NCI-H1092 (cell line): ENCODE results near the gene DOHH.

Experiments used
- DNase-seq: peaks from one replicate; lab custom pipeline; 2025; lab: John Stamatoyannopoulos, UW

Gene DOHH

DNA sequence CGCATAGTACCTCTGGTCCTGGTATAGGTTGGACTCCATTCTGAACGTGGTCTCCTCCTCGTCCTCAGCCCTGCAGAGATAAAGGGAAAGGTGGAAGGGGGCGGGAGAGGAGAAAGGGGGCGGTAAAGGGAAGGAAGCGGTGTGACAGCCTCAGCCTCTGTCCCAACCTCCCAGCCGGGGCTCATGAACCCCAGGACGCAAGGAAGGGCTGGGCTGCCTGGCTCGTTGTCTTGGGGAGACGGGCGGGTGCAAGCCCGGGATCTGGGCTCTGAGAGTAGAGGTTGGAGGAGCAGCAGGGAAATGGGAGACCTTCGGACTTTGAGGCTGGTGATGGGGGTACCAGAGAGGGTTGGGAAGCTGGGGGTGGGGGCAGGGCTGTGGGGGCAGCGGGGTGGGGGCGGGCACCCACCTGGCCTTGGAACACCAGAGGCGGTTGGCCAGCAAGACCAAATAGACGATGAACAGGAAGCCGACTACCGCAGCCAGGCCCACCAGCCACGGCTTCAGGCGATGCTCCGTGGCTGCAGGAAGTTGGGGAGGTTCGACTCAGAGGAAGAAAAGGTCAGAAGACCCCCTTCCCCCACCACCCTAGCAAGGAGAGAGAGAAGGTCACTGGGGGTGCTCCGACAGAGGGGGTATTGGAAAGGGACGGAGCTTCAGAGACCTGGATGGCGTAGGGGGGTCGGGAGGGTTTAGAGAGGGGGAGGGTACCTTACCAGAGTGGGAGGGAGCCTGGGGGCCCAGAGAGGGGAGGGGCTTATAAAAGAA is 21.9 kb downstream of the DOHH start:
- no peak for DNase-seq

DNA sequence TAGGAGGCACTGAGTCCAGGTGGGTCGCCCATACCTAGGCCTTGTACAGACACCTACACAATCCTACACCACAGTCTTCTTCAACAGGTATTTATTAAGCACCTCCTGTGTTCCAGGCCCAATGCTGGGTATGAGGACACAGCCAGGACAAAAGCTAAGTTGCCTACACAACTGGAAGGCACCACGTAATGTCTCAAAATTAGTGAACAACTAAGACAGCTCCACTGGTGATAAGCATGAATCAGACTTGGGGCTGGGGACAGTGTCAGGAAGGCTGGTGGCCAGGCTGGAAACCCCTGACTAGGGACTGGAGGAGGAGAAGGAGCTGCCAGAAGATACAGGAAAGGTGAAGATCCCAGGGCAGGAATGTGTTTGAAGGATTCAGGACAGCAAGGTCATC is 22.5 kb downstream of the DOHH start:
- DNase-seq: no peak

DNA sequence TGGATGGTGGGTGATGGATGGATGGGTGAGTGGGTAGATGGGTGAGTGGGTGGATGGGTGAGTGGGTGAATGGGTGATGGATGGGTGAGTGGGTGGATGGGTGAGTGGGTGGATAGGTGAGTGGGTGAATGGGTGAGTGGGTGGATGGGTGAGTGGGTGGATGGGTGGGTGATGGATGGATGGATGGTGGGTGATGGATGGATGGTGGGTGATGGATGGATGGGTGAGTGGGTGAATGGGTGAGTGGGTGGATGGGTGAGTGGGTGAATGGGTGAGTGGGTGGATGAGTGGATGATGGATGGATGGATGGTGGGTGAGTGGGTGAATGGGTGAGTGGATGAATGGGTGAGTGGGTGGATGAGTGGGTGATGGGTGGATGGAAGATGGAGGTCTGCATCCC is 23.0 kb downstream of the DOHH start:
- no peak for DNase-seq

DNA sequence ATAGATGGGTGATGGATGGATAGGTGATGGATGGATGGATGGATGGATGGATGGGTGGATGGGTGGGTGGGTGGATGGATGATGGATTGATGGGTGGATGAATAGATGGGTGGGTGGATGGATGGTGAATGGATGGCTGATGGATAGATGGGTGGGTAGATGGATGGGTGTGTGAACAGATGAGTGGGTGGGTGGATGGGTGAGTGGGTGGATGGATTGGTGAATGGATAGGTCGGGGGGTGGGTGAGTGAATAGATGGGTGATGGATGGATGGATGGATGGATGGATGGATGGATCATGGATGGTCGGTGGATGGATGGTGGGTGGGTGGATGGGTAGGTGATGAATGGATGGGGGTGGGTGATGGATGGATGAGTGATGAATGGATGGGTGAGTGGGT is 23.6 kb downstream of the DOHH start:
- DNase-seq: no peak

DNA sequence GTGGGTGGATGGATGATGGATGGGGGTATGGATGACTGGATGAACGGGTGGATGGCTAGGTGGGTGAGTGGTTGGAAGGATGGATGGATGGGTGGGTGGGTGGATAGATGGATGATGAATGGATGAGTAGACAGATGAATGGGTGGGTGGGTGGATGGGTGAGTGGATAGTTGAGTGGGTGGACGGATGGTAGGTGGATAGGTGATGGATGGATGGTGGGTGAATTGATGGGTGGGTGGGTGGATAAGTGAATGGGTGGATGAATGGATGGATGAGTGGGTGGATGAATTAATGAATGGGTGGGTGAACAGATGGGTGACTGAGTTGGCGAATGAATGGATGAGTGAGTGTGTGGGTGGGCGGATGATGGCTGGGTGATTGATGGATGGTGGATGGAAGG is 25.0 kb downstream of the DOHH start:
- no peak for DNase-seq

DNA sequence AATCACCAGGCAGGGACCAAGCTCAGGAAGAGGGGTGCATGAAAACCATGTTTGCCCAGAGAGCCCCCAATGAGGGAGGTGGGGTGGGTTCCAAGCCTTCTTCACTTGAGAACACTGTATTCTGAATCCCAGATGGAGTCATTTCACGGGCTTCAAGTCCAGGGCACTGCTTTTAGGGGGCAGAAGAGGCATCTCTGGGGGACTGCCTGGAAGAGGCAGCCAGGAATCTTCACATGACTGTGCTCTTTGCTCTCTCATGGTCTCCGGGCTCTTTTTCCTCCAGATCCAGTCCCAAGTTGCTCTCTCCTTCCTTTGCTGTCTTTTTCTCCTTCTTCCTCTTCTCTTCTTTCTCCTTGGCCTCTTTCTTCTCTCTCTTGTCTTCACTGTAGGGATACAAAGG is 25.9 kb downstream of the DOHH start:
- no peak for DNase-seq

DNA sequence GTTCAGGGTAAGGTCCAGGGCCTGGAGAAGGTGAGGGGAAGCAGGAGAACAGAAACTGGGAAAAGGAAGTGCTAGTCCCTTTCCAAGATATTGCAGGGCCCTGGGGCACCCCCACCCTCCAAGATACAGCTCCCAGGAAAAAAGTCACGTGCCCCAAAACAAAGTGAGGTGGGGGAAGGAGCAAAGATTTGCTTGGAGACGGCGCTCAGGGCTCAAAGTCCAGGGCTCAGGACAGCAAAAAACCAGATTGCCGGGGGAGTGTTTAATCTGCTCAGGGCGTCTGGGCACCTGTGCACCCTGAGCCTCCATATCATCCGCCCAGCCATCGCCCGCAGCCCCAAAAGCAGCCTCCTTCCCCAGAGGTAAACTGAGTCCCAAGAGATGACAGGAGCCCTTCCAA is 26.5 kb downstream of the DOHH start:
- no peak for DNase-seq

DNA sequence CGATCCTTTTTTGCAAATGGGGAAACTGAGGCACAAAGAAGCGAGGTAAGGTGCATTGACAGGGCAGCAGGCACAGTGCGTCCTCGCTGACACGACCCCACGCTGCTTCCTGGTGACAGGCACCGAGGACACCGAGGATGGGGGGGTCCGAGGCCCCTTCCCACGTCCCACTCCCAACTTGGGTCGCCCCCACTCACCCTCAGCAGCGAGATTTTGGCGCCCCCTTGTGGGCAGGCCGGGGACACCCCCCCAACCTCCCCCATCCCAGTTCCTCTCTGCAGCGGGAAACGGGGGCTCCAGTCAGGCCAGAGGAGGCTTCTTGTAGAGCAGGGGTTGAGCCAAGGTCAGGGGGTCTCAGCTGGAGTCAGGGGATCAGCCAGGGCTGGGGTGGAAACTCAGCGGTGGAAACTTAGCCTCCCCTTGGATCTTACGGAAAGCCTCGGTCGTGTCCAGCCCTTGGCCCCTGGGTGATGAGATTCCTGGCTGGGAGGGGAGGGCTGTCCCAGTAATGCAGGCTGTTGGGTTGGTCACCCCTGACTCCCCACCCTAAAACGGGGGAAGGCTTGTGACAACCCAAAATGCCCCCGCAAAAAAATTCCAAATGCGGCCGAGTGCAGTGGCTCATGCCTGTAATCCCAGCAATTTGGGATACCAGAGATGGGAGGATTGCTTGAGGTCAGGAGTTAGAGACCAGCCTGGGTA is 28.4 kb downstream of the DOHH start:
- DNase-seq: no peak

DNA sequence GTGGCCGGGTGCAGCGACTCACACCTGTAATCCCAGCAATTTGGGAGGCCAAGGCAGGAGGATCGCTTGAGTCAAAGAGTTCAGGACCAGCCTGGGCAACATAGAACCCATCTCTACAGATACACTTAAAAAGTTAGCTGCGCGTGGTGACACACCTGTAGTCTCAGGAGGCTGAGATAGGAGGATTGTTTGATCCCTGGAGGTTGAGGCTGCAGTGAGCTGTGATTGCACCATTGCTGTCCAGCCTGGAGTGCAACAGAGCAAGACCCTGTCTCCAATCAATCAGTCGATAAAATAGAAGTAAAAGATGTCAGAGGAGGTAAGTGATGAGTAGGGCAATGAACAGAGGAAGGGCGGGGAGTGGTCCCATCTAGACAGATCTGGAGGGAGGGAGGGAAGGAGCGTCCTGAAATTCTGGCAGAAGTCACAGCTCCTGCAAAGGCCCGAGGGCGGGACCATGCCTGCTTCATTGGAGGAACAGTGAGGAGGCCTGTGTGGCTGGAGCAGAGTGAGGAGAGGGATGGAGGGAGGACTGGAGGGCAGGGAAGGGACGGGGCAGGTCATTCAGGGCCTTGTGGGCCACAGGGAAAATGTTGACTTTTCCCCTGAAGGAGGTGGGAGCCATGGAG is 29.9 kb downstream of the DOHH start:
- no peak for DNase-seq

DNA sequence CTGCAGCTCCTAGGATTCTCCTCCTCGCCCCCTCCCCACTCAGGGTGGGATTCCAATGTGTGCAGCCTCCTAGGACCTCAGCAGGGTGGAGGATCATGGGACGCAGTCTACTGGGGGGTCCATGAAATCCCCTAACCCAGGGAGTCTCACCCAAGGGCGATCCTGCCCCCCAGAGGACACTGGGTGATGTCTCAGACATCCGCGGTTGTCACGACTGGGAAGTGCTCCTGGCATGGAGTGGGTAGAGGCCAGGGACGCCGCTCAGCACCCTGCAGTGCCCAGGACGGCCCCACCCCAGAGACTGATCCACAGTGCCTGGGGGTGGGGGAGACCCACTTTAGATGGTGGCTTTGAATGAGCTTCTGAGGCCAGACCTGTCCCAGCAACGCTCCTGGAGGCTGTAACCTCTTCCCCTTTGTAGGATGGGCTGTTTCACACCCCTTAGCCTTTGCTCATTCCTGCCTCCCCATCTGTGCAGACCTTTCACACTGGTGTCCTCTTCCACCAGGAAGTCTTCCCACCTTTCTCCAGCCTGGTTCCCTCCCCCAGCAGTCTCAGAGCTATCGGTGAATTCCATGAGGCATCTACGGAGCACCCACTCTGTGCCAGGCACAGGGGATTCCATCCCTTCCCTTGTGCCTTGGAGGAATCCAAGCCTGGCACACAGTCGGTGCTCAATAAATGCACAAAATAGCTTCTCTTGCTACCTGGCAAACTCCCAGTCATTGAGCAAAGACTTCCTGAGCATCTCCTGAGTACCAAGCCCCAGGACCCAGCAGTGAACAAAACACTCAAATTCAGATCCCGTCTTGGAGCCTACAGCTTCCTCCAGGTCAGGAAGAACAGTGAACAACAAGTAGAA is 30.6 kb downstream of the DOHH start:
- DNase-seq: no peak

DNA sequence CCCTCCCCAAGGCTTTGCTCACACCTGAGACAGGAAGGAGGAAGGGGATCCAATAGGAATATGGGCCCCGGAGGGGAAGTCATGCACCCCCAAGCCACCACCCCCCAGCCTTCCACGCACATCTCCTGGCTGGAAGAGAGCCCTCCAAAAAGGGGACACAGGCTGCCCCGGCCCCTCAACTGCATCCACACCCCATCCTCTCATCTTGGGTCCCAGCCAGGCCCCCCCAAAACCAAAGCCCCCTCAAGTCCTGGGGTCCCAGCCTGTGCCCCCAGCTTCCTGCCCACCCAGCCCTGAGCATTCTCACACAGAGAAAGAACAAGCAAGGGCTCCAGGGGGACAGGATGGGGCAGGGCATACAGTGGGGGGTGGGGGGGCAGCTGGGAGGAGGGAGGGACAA is 32.3 kb downstream of the DOHH start:
- DNase-seq: no peak

DNA sequence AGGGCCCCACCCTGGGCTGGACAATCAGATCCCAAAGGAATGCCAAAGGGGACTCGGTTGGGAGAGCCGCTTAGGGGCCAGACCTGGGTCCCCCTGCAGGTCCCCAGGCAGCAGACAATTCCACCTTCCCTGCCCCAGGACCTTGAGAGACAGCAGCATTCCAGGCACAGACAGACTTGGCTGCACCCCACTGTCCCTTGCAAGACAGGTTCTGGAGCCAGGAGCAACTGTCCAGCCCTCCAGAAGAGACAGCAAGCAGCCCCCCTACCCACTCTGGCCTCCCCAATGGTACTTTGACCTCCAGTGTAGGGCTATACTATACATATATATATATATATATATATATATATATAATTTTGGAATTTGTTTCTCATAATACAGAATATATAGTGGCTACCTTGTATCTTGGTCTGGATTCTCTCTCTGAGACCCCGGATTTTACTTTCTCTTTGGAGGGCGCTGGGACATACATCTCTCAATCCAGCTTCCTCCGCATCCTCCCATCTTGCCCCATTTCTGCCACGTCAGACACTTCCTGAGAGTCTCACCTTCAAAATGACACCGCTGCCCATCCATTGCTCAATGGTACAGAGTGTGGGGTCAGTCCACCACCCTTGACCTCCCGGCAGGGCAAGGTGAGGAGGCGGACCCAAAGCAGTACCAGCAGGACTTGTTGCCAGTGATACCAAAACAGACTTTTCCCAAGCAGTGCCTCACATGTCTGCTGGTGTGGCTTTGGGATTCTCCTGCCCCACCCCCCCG is 32.9 kb downstream of the DOHH start:
- DNase-seq: no peak

DNA sequence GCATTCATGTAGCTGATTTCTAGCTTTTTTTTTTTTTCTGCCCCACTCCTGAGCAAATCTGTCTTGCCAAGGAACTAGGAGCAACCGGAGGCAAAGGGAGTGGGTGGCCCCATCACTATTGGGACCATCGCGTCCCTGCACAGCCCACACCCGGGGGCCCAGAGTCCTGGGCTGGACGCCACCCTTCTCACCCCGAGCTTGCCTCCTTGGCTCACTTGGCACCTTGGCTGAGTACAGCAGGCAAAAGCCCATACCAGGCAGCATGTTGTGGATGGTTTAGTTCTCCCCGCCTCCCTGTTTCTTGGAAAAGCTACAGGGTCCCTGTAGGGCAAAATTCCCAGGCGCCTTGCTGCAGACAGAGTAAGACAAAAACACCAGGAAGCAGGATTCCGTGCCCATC is 33.8 kb downstream of the DOHH start:
- DNase-seq: no peak

DNA sequence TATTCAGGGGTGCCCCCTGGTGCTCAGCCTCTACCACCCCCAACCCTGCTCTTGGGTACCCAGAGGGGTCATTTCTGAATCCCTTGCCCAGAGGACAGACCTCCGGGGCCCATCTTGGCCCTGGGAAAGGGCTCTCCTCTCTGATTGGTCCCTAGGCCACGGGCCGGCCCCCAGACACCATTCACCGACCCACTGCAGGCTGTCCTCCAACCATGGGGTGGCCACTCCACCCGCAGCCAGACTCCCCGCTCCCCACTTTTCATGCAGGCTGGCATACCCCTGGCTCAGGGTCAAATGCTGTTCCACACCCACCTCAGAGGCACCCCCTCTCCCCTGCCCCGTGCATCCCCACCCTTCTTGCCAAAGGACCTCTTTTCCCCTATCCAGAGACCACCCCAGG is 34.9 kb downstream of the DOHH start:
- DNase-seq: no peak

DNA sequence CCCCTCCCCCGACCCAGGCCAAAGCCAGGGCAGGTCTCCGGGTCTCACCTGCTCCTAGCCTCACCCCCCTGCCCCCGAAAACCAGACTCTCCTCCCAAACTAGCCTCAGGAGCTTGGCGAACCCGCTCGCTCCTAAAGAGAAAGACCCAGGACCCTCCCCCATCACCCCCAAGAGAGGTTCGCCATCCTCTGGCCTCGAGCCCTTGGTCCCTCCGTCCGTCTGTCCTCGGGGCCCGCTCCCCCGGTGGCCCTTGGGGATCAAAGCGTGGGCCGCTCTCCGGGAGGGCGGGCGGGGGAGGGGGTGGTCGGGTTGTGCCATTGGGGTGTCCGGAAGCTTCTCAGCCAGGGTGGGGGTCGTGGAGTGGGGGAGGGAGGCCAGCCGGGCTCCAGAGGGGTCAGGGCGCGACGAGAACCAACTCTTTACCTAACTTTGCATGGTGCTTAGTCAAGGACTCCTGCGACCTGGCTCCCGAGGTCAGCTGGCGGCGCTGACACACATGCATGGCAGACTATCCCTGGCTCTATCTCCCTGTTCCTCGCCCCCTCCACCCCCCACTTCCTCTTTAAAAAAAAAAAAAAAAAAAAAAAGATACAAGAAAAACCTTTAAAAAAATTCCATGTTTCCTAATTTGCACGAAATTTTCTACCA is 35.8 kb downstream of the DOHH start:
- DNase-seq: no peak

DNA sequence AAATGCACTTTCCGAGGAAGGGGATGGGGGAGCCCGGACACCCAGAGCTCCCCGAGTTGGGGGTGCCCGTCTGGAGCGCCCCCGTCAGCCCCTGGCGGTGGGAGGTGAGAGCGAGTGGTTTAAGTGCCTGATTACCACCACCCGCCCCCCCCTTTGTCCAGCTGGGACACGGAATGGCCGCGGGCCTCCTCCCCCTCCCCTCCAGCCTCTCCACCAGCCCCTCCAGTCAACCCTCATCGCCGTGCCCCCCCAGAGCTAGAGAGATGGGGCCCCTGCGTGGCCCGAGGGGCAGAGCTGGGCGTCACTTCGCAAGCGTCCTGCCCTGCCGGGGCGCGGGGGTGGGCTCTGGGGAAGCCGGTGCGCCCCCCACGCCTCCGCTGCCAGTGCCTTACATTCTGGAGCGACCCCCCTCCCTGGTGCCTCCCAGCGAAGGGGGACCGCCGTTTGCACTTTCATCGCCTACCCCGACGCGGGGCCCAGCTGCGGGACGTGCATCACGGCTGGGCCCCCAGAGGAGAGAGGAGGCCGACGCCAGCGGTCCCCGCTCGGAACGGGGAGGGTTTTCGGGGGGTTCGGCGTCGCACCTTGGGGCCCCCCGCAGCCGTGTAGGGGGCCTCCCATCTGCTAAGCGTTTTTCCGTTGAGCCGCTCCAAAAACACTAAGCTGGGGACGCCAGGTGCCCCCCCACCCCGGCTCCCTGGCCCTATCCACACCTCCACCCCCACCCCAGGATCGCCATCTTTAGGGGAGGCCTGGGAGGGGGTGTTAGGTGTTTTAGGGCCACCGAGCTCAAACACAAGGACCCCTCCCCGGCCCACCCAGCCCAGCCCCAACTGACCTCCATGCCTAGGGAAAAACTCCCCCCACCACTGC is 36.5 kb downstream of the DOHH start:
- DNase-seq: no peak

DNA sequence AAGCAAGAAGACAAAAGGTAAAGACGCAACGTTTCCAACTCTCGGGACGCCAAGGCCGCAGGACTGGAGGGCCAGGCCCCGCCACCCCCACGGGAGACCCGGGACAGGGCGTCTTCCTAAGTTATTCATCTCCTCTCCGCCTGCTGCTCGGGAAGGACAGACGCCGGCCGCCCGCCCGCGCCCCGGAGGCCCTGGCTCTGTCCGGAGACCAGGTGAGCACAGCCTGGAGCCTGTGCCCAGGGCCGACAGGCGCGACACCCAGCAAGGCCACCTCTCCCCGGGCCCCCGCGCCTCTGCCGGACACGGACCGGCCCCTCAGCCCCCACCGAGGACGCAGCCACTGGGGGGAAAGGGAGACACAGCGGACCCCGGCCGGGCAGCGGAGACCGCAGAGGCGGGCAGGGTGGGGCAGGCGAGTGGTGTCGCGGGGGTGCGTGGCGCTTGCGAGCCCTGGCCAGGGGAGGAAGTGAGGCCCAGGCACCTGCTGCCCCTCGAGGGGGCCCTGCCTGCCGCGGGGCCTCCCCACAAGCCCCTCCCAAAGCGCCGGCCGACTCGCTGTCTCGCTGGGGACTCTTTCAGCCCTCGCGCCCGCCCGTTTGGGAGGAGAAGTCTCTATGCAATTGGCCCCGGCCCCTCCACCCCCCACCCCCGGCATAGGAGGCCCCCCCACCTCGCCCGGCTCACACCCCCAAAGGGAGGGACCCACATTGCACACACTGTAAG is 37.3 kb downstream of the DOHH start:
- no peak for DNase-seq

DNA sequence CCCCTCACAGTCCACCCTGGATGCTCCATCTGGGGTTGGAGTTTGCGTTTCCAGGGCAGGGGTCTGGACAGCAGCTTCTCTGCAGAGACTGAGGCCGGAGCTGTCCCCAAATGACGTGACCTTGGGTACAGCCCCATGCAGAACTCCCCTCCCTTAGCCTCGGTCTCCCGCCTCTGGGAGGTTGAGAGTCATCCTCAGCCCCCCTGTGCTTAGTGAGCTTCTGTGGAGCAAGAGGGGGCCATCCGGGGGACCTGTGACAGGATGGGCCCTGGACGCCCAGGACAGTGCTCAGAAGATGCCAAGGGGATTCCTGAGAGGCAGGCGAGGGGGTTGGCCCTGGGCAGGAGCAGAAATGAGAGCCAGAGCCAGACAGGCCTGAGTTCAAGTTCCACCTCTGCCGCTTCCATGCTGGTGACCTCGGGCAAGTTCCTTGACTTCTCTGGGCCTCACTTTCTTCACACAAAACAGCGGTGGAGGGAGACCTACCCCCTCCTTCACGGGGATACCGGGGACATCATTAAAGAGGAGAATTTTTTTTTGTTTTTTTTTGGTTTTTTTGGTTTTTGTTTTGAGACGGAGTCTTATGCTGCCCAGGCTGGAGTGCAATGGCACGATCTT is 40.4 kb downstream of the DOHH start:
- DNase-seq: no peak
